OCI-LY1 (cell line): Measurements from ENCODE around the gene KAT2A.

ENCODE experiments used
- CTCF ChIP-seq: fragments of 200-600 bp; sonication (generic), shearing (Covaris generic); IDR thresholded peaks from 2 replicates; pipeline ENCODE4 v1.5.1; 2017; ENCODE audit warnings: mild to moderate bottlenecking, antibody characterized with exemption, low read length, moderate library complexity, mixed read lengths
- EZH2 ChIP-seq: fragments of 200-600 bp; sonication (generic), shearing (Covaris generic); IDR thresholded peaks from 2 replicates; pipeline ENCODE4 v1.8.0; 2017; ENCODE audit warnings: borderline replicate concordance, mixed run types, mild to moderate bottlenecking, antibody characterized with exemption, low read length, moderate library complexity, mixed read lengths

- TF ChIP-seq CTCF (no peak), EZH2 (no peak)
These were observed 9.2 kb downstream of the KAT2A start for GRCh38 chr17:42111871-42112551.
